GM12872 (cell line): ENCODE results near the gene F12.

Experiments used
- TF ChIP-seq, protein P1 (sequence below): IDR thresholded peaks from 3 replicates; pipeline ENCODE4 v1.5.1; 2011; ENCODE audit warnings: low read depth, mild to moderate bottlenecking, low read length, moderate library complexity; ENCODE audit not compliant: insufficient read depth

F12 gene

DNA sequence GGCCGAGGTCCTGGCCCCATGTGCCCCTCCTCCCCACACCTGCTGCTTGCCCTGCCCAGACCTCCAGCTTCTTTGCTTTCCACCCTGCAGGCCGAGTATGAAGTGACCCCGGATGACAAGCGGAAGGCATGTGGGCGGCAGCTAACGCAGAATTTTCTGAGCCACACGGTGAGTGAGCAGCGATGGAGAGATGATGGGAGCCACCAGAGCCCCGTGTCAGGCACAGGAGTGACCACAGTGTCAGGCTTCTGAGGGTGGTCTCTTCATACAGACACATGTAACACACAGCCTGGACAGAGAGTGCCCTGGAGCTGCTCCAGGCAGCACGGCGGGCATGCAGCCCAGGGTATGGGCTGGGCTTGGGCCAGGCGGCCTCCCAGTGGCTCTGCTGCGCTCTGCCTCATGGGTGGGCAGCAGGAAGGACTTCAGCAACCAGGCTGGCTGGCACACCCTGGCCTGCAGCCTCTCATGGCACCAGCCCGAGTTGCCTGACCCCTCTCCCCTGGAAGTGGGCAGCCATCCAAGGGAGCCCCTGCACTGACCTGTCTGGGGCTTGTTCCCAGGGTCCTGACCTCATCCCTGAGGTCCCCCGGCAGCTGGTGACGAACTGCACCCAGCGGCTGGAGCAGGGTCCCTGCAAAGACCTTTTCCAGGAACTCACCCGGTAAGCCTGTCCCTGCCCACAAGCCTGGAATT lies 22.9 kb upstream of the F12 start:
- TF ChIP-seq, protein P1, sequence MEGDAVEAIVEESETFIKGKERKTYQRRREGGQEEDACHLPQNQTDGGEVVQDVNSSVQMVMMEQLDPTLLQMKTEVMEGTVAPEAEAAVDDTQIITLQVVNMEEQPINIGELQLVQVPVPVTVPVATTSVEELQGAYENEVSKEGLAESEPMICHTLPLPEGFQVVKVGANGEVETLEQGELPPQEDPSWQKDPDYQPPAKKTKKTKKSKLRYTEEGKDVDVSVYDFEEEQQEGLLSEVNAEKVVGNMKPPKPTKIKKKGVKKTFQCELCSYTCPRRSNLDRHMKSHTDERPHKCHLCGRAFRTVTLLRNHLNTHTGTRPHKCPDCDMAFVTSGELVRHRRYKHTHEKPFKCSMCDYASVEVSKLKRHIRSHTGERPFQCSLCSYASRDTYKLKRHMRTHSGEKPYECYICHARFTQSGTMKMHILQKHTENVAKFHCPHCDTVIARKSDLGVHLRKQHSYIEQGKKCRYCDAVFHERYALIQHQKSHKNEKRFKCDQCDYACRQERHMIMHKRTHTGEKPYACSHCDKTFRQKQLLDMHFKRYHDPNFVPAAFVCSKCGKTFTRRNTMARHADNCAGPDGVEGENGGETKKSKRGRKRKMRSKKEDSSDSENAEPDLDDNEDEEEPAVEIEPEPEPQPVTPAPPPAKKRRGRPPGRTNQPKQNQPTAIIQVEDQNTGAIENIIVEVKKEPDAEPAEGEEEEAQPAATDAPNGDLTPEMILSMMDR: no peak

DNA sequence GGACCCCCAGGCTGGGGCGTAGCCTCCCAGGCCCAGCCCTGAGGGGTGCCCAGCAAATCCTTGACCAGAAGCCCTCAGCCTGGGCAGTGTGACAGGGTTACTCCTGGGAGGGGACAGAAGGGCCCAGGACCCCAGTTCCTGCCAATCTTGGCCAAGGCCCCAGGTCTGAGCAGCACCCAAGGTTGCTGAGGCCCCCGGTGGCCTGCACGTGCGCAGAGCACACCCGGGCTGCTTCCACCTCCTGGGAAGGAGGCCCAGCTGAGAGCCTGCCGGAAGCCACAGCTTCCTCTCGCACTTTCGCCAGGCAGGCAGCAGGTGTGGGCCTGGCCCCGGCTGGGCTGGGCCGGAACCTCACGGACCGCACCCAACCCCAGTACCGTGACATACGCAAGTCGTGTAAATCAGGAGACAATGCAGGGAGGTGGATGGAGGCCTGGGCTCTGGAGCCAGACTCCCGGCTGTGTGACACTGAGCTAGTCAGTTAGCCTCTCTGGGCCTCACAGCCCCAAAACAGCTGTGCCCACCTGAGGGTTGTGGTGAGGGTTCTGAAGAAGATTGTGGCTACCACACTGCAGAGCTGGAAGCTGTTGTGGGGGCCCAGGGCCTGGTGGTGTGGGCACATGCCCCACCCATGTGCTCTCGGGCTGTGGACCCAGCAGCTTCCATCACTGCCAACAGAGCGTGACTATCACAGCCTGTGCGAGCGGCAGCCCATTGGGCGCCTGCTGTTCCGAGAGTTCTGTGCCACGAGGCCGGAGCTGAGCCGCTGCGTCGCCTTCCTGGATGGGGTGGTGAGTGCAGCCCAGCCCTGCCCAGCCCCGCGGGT lies 22.2 kb upstream of the F12 start:
- TF ChIP-seq, protein P1: no peak

DNA sequence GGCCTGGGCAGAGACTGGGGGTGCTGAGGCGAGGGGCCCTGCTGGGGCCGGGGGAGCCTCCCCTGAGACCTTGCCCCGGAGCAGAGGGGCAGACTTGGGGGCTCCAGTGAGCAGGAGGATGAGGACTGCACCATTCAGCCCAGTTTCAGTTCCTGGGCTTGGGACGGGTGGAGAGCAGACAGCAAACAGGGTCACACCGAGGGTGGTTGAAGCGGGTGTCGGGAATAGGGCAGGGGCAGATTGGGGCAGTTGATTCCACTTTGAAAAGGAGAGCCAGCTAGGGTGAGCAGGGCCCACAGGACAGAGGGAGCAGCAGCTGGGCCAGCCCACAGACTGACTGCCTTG lies 21.6 kb upstream of the F12 start:
- TF ChIP-seq, protein P1: no peak

DNA sequence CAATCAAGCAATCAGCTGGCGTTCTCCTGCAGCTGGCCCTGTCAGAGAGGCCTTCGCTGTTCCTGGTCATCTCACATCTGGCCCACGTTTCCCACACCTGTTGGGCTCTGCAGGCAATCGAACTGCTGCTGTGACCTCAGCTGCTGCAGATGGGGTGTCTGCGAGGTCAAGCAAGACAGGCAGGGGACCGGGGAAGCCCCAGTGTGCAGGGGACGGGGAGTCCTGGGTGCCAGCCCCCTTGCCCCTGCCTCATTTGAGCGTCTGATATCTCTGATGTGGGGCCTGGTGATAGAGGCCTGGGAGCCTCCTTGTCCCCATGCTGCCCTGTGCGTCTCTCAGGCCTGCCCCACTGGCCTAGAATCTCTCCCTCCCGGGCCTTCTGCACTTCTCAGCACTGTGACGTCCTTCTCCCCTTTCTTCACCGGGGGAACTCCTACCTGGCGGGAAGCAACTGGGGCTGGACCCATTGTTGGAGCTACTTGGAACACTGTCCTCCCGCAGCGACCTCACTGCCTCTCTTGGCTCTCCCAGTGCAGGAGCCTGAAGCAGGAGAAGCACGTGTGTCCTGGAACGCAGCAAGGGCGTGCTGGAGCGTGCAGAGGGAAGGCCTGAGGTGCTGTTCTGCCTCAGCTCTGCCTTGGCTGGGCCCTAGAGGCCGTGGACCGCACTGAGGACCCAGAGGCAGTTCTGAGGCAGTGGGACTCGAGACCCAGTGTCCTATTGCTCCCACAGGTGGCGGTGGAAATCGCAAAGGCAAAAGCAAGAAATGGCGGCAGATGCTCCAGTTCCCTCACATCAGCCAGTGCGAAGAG lies 21.0 kb upstream of the F12 start:
- TF ChIP-seq, protein P1: no peak

DNA sequence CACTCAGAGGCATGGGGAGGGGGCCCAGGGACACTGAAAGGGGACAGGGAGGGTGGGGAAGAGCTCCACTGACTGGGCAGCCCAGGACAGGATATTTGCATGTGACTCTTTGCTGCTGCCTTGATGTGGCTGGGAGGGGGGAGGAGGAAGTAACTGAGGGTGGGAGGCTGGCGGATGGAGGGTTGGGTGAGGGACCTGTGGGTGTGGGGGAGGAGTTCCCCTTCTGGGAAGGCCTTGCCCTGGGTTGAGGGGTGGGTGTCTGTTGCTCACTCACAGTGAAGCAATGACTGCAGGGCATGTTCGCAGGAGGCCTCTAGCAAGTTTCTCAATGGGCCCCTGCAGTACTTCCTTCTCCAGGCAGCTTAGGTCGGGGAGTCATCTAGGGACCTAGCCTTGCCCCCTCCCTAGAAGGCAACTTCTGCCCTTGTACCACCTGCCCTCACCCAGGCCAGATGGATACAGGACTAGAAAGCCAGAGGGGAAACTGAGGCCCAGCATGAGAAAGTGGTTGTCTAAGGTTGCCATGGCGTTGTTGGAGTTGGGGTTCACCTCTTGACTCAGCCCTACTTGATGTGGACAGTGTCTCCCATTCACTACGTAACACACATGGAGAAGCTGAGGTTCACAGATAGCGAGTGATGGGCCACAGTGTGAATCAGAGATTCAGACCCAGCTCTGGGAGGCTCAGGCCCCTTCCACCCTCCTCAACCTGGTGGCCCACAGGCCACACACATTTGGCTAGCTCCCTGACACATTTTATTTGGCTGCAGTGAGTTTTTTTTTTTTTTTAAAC lies 20.1 kb upstream of the F12 start:
- TF ChIP-seq, protein P1: no peak

DNA sequence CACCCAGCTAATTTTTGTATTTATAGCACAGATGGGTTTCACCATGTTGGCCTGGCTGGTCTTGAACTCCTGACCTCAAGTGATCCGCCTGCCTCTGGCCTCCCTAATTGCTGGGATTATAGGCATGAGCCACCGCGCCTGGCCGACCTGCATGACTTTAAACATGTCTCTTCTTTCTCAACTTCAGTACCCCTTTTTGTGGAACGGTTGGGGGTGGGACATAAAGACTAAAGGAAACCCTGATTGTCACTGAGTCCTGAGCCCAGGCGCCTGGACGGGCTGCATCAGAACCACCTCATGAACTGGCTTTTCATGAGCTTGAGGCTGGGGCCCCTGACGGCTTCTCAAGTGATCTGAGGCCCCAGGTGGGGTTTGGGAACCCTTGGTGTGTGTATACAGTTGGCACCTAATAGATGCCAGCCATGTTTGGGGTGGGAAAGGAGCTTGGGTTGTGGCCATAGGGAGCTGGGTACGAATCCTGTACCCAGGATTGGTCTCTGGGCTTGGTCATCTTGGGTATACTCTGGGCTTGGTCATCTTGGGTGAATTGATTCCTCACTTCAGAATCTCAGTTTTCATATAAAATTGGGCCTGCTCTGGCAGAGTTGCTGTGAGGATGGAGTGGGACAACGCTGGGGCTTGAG lies 19.3 kb upstream of the F12 start:
- TF ChIP-seq, protein P1: no peak
